HepG2 (cell line): ENCODE data around the gene TMEM11. TPM values are rescaled to one million over a fixed set of nuclear protein-coding genes. Genes with fewer than 3 reads are reported as not detected.

Experiments used
- ATAC-seq: fragments of 200-7000 bp; cut with Tn5 transposase; 3 replicates; pipeline ENCODE4 v1.9.1; 2020; ENCODE audit warnings: mild to moderate bottlenecking, moderate library complexity
- BruUV-seq: library from RNA; stranded (reverse); fragments of 400-500 nt; replicated peaks from 2 replicates; lab custom pipeline; 2021; lab: Mats Ljungman, UMichigan
- CTCF ChIA-PET: fragments of 300-600 bp; formaldehyde crosslinking; extraction: SDS; loops from one replicate; lab custom pipeline; 2021; ENCODE audit warnings: low total read pairs, inconsistent platforms, low intra/inter-chr PET ratio; lab: Yijun Ruan, JAX
- POLR2A ChIA-PET: fragments of 350-600 bp; sonication (Branson Sonifier 250); formaldehyde crosslinking; loops from one replicate; lab custom pipeline; 2020; ENCODE audit warnings: antibody characterized with exemption, inconsistent platforms; lab: Yijun Ruan, JAX
- DNase-seq: peaks from one replicate; pipeline ENCODE4 v3.0.0-alpha.2; 2015; ENCODE audit warnings: low spot score
- FAIRE-seq: peaks from 3 replicates; lab custom pipeline; 2011; peaks lifted over from hg19 to GRCh38; lab: Jason Lieb, UNC
- H2AFZ ChIP-seq: one replicate; pipeline ENCODE4 v1.6.1; 2011; ENCODE audit warnings: low read length, inconsistent platforms
- H3K27ac ChIP-seq: fragments of 300-600 bp; 3 replicates; pipeline ENCODE4 v1.8.0; 2011; ENCODE audit warnings: mixed run types, mild to moderate bottlenecking, mixed read lengths, low read length, inconsistent platforms; ENCODE audit not compliant: insufficient read depth; ENCODE audit errors: extremely low read length
- H3K27me3 ChIP-seq, 2 experiments: fragments of 200-600 bp in 1 of 2; 2 replicates in 1 of 2; 3 replicates in 1 of 2; pipeline versions ENCODE4 v1.6.0 to v1.8.0; 2011; ENCODE audit warnings: low read length in 2 of 2, mild to moderate bottlenecking in 2 of 2, moderate library complexity in 2 of 2, inconsistent platforms in 1 of 2; ENCODE audit not compliant: insufficient read depth in 2 of 2, control insufficient read depth in 1 of 2
- H3K36me3 ChIP-seq, 2 experiments: fragments of 200-600 bp in 1 of 2; replicated peaks in 1 of 2; 2 replicates in 1 of 2; 3 replicates in 1 of 2; pipeline versions ENCODE4 v1.5.1 to v1.8.0; 2011; ENCODE audit warnings: low read length in 2 of 2, inconsistent platforms in 1 of 2; ENCODE audit not compliant: insufficient read depth in 2 of 2, control insufficient read depth in 1 of 2
- H3K4me1 ChIP-seq: 2 replicates; pipeline ENCODE4 v1.5.1; 2012; ENCODE audit warnings: low read length, inconsistent platforms; ENCODE audit not compliant: insufficient read depth
- H3K4me2 ChIP-seq: 2 replicates; pipeline ENCODE4 v1.6.0; 2011; ENCODE audit warnings: low read depth, low read length, inconsistent platforms
- H3K4me3 ChIP-seq, 3 experiments: fragments of 200-600 bp in 1 of 3; sonication (generic), shearing (Covaris generic) in 1 of 3; replicated peaks in 1 of 3; 2 replicates each; pipeline ENCODE4 v1.5.1; 2011 to 2016; ENCODE audit warnings: low read length in 3 of 3, inconsistent platforms in 2 of 3, low read depth in 2 of 3, mild to moderate bottlenecking in 2 of 3, control low read depth in 1 of 3, mixed read lengths in 1 of 3; ENCODE audit not compliant: insufficient read depth in 1 of 3
- H3K79me2 ChIP-seq: one replicate; pipeline ENCODE4 v1.6.1; 2011; ENCODE audit warnings: low read length, inconsistent platforms; ENCODE audit not compliant: insufficient read depth
- H3K9ac ChIP-seq: 2 replicates; pipeline ENCODE4 v1.6.0; 2011; ENCODE audit warnings: mild to moderate bottlenecking, low read depth, low read length, inconsistent platforms; ENCODE audit not compliant: insufficient read depth
- H3K9me3 ChIP-seq: 2 replicates; pipeline ENCODE4 v1.5.1; 2012; ENCODE audit warnings: mild to moderate bottlenecking, low read length
- H4K20me1 ChIP-seq: 2 replicates; pipeline ENCODE4 v1.6.0; 2011; ENCODE audit warnings: inconsistent platforms, mild to moderate bottlenecking, low read length, moderate library complexity; ENCODE audit not compliant: insufficient read depth
- AFF4 ChIP-seq: sonication (generic); formaldehyde crosslinking; IDR thresholded peaks from 2 replicates; pipeline ENCODE4 v1.4.0; 2020; ENCODE audit warnings: missing genetic modification reagents
- PAWR ChIP-seq: sonication (generic); formaldehyde crosslinking; IDR thresholded peaks from 2 replicates; pipeline ENCODE4 v1.4.0; 2020; ENCODE audit warnings: missing genetic modification reagents, mild to moderate bottlenecking, borderline replicate concordance
- SOX13 ChIP-seq, 3 experiments: fragments of 450-650 bp in 1 of 3; sonication (generic) in 1 of 3; formaldehyde crosslinking in 1 of 3; IDR thresholded peaks in 2 of 3; conservative IDR thresholded peaks in 1 of 3; 2 replicates each; pipeline versions ENCODE4 v1.5.0 to v1.6.1; 2016 to 2020; ENCODE audit warnings: antibody characterized with exemption in 1 of 3, mild to moderate bottlenecking in 1 of 3, missing compliant biosample characterization in 1 of 3, missing genetic modification reagents in 1 of 3, moderate library complexity in 1 of 3
- ZC3H13 ChIP-seq: sonication (generic); formaldehyde crosslinking; IDR thresholded peaks from 2 replicates; pipeline ENCODE4 v1.8.1; 2023; ENCODE audit warnings: mild to moderate bottlenecking, missing genetic modification reagents, moderate library complexity
- ZNF326 ChIP-seq: sonication (generic); formaldehyde crosslinking; IDR thresholded peaks from 2 replicates; pipeline ENCODE4 v1.4.0; 2020; ENCODE audit warnings: missing genetic modification reagents, borderline replicate concordance
- ZNF720 ChIP-seq: sonication (generic); formaldehyde crosslinking; IDR thresholded peaks from 2 replicates; pipeline ENCODE4 v1.4.0; 2020; ENCODE audit warnings: missing genetic modification reagents
- ZNF766 ChIP-seq: sonication (generic); formaldehyde crosslinking; IDR thresholded peaks from 2 replicates; pipeline ENCODE4 v1.5.0; 2020; ENCODE audit warnings: missing genetic modification reagents, borderline replicate concordance
- ZNF839 ChIP-seq: sonication (generic); formaldehyde crosslinking; IDR thresholded peaks from 2 replicates; pipeline ENCODE4 v1.4.0; 2020; ENCODE audit warnings: missing genetic modification reagents, mild to moderate bottlenecking, borderline replicate concordance
- WGBS: methylation state at CpG from one replicate; pipeline ENCODE4 v1.1.6; 2017; ENCODE audit warnings: low lambda C conversion rate; 5-methylcytosine and 5-hydroxymethylcytosine counted together
- in situ Hi-C: cut with HindIII; loops from 2 replicates; pipeline ENCODE4 v1.10.0; 2017; ENCODE audit warnings: low pct_unique_long_range_greater_than_20kb; ENCODE audit not compliant: extremely low pct_ligation_motif_present
- intact Hi-C: fragments of 100-400 bp; cut with micrococcal nuclease; formaldehyde crosslinking; loops from one replicate; pipeline ENCODE4 v1.10.0; 2022; ENCODE audit not compliant: unreplicated experiment
- polyA plus RNA-seq, 8 experiments: library from polyadenylated mRNA; depleted of rRNA in 3 of 8; stranded (reverse) in 7 of 8; unstranded in 1 of 8; fragments of >200 nt; fragmentation: Illumina TruSeq in 4 of 8; extraction: Trizol in 4 of 8; gene quantifications; 2 replicates each; pipeline versions ENCODE4 v1.2.1 to v1.2.3, GENCODE V29; 2011 to 2016; ENCODE audit warnings: low read depth in 4 of 8, missing spikeins in 1 of 8, mixed read lengths in 1 of 8; ENCODE audit not compliant: insufficient read depth in 1 of 8
- total RNA-seq, 5 experiments: library from RNA; depleted of rRNA; stranded (reverse); fragments of >200 nt; fragmentation: Illumina TruSeq; extraction: Trizol; gene quantifications; 2 replicates each; pipeline ENCODE4 v1.2.3, GENCODE V29; 2016; ENCODE audit warnings: low read depth in 1 of 5
- TF ChIP-seq, protein P1 (sequence below): sonication (generic); formaldehyde crosslinking; IDR thresholded peaks from 2 replicates; pipeline ENCODE4 v1.8.0; 2022; ENCODE audit warnings: missing genetic modification reagents, mild to moderate bottlenecking, inconsistent platforms, borderline replicate concordance
- TF ChIP-seq, protein P2 (sequence below): sonication (generic); formaldehyde crosslinking; IDR thresholded peaks from 2 replicates; pipeline ENCODE4 v1.5.0; 2020; ENCODE audit warnings: mild to moderate bottlenecking, missing genetic modification reagents, borderline replicate concordance

TMEM11 gene
- total and polyA plus RNA-seq, 2 of the 13 experiments (the other 11 are each of a cell fraction or from before 2014, with no cell fraction given) = 18.7 to 35.0 TPM

DNA sequence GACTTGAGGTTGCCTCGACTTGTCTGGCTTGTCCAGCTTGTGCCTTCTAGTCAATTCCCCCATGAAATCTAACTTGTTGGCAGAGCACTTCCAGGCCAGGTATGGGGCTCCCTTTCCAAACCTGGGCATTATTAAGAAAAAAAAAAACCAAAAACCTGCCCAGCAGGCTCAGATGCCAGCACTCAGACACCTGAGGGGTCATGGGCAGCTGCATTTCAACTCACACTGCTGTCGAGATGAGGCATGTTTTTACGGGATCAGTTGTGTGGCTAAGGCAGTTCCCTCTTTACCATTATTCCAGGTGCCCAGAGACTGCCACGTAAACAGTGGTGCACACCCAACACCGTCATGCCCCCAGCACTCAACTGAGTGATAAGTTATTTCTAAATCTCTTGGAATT, 17.8 kb downstream of the TMEM11 start (continued):
- no peak for TF ChIP-seq AFF4 (CRISPR knock-in tag)
- TF ChIP-seq ZC3H13 (CRISPR knock-in tag) = no peak
- TF ChIP-seq PAWR (CRISPR knock-in tag) = no peak
- TF ChIP-seq, protein P1, sequence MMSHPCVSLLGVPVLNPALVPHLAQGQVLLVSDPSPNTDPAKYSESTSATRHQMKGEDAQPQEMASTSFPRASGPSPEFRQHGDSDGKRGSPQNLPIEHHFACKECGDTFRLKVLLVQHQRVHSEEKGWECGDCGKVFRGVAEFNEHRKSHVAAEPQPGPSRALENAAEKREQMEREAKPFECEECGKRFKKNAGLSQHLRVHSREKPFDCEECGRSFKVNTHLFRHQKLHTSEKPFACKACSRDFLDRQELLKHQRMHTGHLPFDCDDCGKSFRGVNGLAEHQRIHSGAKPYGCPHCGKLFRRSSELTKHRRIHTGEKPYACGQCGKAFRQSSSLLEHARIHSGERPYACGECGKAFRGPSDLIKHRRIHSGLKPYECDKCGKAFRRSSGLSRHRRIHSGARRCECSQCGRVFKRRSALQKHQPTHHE = no peak
- TF ChIP-seq ZNF766 = no peak
- TF ChIP-seq ZNF326 = no peak

DNA sequence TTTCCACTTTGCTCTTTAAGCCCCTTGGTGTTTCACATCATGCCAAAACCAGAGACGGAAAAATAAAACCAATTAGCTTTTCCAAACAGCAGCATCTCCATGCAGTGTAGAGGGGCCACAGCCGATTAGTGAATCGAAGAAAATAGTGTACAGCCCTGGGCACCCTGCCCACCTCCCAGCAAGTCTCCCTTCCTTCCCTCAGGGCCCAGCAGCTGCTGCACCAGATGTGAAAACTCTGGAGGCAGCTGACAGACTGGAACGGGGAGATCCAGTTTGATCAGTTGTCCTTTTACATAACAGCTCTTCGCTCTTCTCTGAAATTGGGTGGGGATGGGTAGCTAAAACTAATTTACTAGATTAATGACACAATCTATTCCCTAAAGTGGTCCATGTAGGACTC, 19.3 kb downstream of the TMEM11 start:
- intact Hi-C loops (no loop called here), in situ Hi-C loops (no loop called here)
- FAIRE-seq = no peak
- peaks cover 9% of the 10 kb centered on the region for H3K79me2 ChIP-seq
- H3K27me3 ChIP-seq = no peaks in the 10 kb centered on the region
- no TSS peak for BruUV-seq
- ChIA-PET POLR2A (no interaction called here), CTCF (no interaction called here)
- no peak overlapping the region for H3K9ac ChIP-seq
- 97% methylated on average over 5 of the region's 5 CpGs for WGBS
- no peak for ATAC-seq
- H3K4me2 ChIP-seq = no peak overlapping the region
- no peak for DNase-seq
- no peak overlapping the region for H3K27ac ChIP-seq
- peaks cover 9 to 32% of the 10 kb centered on the region in 2 experiments; a peak in 4 of 5 replicates for H3K36me3 ChIP-seq
- H2AFZ ChIP-seq = no peak overlapping the region
- H4K20me1 ChIP-seq = peaks cover 7% of the 10 kb centered on the region; the same call in 1 of the 2 replicates
- no peak overlapping the region for H3K4me3 ChIP-seq
- H3K9me3 ChIP-seq = no peaks in the 10 kb centered on the region
- no peaks in the 10 kb centered on the region for H3K4me1 ChIP-seq
- TF ChIP-seq ZNF839 (CRISPR knock-in tag) (no peak), ZNF720 (no peak), SOX13 (IDR thresholded peaks at IDR 0.05) (no peak), SOX13 (CRISPR knock-in tag; conservative IDR thresholded peaks at IDR 0.05 in 1 of 2, IDR thresholded peaks at IDR 0.05 in 1 of 2) (no peak)
- TF ChIP-seq, protein P2, sequence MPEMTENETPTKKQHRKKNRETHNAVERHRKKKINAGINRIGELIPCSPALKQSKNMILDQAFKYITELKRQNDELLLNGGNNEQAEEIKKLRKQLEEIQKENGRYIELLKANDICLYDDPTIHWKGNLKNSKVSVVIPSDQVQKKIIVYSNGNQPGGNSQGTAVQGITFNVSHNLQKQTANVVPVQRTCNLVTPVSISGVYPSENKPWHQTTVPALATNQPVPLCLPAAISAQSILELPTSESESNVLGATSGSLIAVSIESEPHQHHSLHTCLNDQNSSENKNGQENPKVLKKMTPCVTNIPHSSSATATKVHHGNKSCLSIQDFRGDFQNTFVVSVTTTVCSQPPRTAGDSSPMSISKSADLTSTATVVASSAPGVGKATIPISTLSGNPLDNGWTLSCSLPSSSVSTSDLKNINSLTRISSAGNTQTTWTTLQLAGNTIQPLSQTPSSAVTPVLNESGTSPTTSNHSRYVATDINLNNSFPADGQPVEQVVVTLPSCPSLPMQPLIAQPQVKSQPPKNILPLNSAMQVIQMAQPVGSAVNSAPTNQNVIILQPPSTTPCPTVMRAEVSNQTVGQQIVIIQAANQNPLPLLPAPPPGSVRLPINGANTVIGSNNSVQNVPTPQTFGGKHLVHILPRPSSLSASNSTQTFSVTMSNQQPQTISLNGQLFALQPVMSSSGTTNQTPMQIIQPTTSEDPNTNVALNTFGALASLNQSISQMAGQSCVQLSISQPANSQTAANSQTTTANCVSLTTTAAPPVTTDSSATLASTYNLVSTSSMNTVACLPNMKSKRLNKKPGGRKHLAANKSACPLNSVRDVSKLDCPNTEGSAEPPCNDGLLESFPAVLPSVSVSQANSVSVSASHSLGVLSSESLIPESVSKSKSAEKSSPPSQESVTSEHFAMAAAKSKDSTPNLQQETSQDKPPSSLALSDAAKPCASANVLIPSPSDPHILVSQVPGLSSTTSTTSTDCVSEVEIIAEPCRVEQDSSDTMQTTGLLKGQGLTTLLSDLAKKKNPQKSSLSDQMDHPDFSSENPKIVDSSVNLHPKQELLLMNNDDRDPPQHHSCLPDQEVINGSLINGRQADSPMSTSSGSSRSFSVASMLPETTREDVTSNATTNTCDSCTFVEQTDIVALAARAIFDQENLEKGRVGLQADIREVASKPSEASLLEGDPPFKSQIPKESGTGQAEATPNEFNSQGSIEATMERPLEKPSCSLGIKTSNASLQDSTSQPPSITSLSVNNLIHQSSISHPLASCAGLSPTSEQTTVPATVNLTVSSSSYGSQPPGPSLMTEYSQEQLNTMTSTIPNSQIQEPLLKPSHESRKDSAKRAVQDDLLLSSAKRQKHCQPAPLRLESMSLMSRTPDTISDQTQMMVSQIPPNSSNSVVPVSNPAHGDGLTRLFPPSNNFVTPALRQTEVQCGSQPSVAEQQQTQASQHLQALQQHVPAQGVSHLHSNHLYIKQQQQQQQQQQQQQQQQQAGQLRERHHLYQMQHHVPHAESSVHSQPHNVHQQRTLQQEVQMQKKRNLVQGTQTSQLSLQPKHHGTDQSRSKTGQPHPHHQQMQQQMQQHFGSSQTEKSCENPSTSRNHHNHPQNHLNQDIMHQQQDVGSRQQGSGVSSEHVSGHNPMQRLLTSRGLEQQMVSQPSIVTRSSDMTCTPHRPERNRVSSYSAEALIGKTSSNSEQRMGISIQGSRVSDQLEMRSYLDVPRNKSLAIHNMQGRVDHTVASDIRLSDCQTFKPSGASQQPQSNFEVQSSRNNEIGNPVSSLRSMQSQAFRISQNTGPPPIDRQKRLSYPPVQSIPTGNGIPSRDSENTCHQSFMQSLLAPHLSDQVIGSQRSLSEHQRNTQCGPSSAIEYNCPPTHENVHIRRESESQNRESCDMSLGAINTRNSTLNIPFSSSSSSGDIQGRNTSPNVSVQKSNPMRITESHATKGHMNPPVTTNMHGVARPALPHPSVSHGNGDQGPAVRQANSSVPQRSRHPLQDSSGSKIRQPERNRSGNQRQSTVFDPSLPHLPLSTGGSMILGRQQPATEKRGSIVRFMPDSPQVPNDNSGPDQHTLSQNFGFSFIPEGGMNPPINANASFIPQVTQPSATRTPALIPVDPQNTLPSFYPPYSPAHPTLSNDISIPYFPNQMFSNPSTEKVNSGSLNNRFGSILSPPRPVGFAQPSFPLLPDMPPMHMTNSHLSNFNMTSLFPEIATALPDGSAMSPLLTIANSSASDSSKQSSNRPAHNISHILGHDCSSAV = no peak
